Mesendoderm (in vitro differentiated cells): ENCODE measurements around the gene PITX2.

Experiments
- DNase-seq: peaks from one replicate; pipeline ENCODE4 v3.0.0; 2013
- H2AK5ac ChIP-seq: 2 replicates; pipeline ENCODE4 v1.6.1; 2013; ENCODE audit warnings: low read length, inconsistent platforms
- H2BK120ac ChIP-seq: 2 replicates; pipeline ENCODE4 v1.6.1; 2013; ENCODE audit warnings: low read depth, mild to moderate bottlenecking, low read length, moderate library complexity, mixed read lengths
- H2BK15ac ChIP-seq: replicated peaks from 2 replicates; pipeline ENCODE4 v1.6.1; 2013; ENCODE audit warnings: low read depth, mild to moderate bottlenecking, moderate library complexity
- H2BK5ac ChIP-seq: 2 replicates; pipeline ENCODE4 v1.6.1; 2013; ENCODE audit warnings: low read length, inconsistent platforms
- H3K18ac ChIP-seq: 2 replicates; pipeline ENCODE4 v1.6.1; 2013; ENCODE audit warnings: mild to moderate bottlenecking, low read length, mixed read lengths
- H3K23ac ChIP-seq: one replicate; pipeline ENCODE4 v1.6.1; 2013; ENCODE audit warnings: low read length
- H3K27ac ChIP-seq: 2 replicates; pipeline ENCODE4 v1.5.1; 2013; ENCODE audit warnings: low read depth, mild to moderate bottlenecking, inconsistent platforms, low read length, moderate library complexity
- H3K27me3 ChIP-seq: 2 replicates; pipeline ENCODE4 v1.6.1; 2013; ENCODE audit warnings: low read length, control low read depth, mild to moderate bottlenecking, inconsistent platforms; ENCODE audit not compliant: insufficient read depth, poor library complexity
- H3K36me3 ChIP-seq: 2 replicates; pipeline ENCODE4 v1.6.1; 2013; ENCODE audit warnings: low read length, inconsistent platforms; ENCODE audit not compliant: control insufficient read depth, insufficient read depth
- H3K4ac ChIP-seq: one replicate; pipeline ENCODE4 v1.6.1; 2013; ENCODE audit warnings: low read depth, mild to moderate bottlenecking, low read length, moderate library complexity
- H3K4me1 ChIP-seq: 2 replicates; pipeline ENCODE4 v1.6.1; 2013; ENCODE audit warnings: low read depth, low read length, inconsistent platforms; ENCODE audit not compliant: control insufficient read depth
- H3K4me2 ChIP-seq: 2 replicates; pipeline ENCODE4 v1.6.1; 2013; ENCODE audit warnings: low read length
- H3K4me3 ChIP-seq: 2 replicates; pipeline ENCODE4 v1.5.1; 2013; ENCODE audit warnings: mild to moderate bottlenecking, low read length
- H3K56ac ChIP-seq: one replicate; pipeline ENCODE4 v1.6.1; 2013; ENCODE audit warnings: low read length
- H3K79me1 ChIP-seq: 2 replicates; pipeline ENCODE4 v1.6.1; 2013; ENCODE audit warnings: low read length, inconsistent platforms
- H3K79me2 ChIP-seq: 2 replicates; pipeline ENCODE4 v1.6.1; 2013; ENCODE audit warnings: mild to moderate bottlenecking, low read length; ENCODE audit not compliant: control insufficient read depth, insufficient read depth
- H3K9ac ChIP-seq: 2 replicates; pipeline ENCODE4 v1.6.1; 2013; ENCODE audit warnings: low read length, inconsistent platforms
- H4K5ac ChIP-seq: one replicate; pipeline ENCODE4 v1.6.1; 2013; ENCODE audit warnings: low read length
- H4K8ac ChIP-seq: one replicate; pipeline ENCODE4 v1.6.1; 2013; ENCODE audit warnings: low read depth, mild to moderate bottlenecking, control low read depth, low read length, moderate library complexity
- WGBS: extraction: QIAGEN DNeasy Blood & Tissue Kit; methylation state at CpG from one replicate; pipeline ENCODE4 v1.1.7; 2013; ENCODE audit warnings: low lambda C conversion rate, missing lambda C conversion rate; ENCODE audit not compliant: insufficient coverage; ENCODE audit errors: extremely low coverage; 5-methylcytosine and 5-hydroxymethylcytosine counted together

The PITX2 gene

GRCh38 chr4:110616238-110617074 is 6.4 kb downstream of the PITX2 start:
- WGBS: no CpG with 5 or more reads among the region's 17 CpGs
- DNase-seq: no peak
- H3K56ac ChIP-seq: peak overlapping the region; percentile 99
- peak overlapping the region; percentile 87 for H3K4me3 ChIP-seq
- peak overlapping the region; percentile 41 for H3K4me2 ChIP-seq
- H3K27ac ChIP-seq: peak overlapping the region; percentile 92
- no peak overlapping the region for H2BK15ac ChIP-seq
- peak overlapping the region; percentile 74 for H4K5ac ChIP-seq
- peak overlapping the region; percentile 89 for H2BK120ac ChIP-seq
- peaks cover 75% of the 10 kb centered on the region for H3K79me2 ChIP-seq
- peaks cover 2% of the 10 kb centered on the region for H3K4me1 ChIP-seq
- peak overlapping the region; percentile 55 for H2AK5ac ChIP-seq
- H3K27me3 ChIP-seq: no peaks in the 10 kb centered on the region
- no peaks in the 10 kb centered on the region for H3K36me3 ChIP-seq
- H3K9ac ChIP-seq: peak overlapping the region; percentile 84
- no peak overlapping the region for H4K8ac ChIP-seq
- no peaks in the 10 kb centered on the region for H3K79me1 ChIP-seq
- H3K23ac ChIP-seq: no peak overlapping the region
- peak overlapping the region; percentile 99 for H3K18ac ChIP-seq
- peak overlapping the region; percentile 91 for H3K4ac ChIP-seq
- peak overlapping the region; percentile 94 for H2BK5ac ChIP-seq

DNA sequence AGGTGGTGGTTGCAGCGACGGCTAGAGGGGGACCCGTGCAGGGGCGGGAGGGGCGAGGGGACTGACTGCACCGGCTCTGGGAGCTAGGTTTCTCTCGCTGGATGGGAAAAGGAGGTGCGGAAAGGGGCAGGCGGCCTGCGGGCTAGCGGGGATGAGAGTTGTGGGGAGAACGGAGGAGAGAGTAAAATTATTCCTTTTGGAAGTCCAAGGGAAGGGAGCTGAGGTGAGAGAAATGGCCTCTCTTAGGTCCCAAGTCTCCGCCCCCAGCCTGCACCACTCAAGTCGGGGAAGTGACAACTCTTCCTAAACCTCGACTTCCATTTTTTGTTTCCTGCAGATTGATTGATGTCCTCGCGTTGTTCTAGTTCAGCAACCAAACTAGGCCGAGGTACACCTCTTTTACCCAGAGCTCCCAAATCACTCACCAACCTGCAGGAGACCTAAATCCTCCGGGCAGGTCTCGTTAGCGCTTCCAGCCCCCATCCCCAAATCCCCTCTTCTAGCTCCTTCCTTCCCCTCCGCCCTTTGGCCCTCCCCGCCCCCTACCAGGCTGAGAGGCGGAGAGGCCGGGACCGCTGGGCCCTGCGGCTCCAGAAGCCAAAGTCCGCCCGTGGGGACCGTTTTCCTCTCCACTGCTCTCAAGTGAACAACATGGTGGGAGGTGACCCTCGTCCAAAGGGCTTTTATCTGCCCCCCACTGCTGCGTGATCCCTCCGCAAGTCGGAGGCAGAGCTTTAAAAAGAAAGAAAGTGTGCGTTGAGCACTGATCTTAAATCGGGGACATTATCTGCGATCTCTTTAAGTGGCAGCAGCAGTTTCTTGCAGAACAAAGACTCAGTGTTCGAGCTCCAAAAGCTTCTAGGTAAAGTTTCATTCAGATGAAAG is 7.3 kb downstream of the PITX2 start:
- Histone ChIP-seq H3K56ac (peak overlapping the region; percentile 99), H3K4ac (peak overlapping the region; percentile 97), H4K5ac (peak overlapping the region; percentile 13), H2BK120ac (peak overlapping the region; percentile 99), H3K4me2 (peak overlapping the region; percentile 53), H2BK15ac (no peak overlapping the region), H3K27ac (peak overlapping the region; percentile 92), H3K18ac (peak overlapping the region; percentile 99), H3K36me3 (no peaks in the 10 kb centered on the region), H3K79me2 (peaks cover 75% of the 10 kb centered on the region), H3K23ac (peak overlapping the region; percentile 53), H4K8ac (peak overlapping the region; percentile 84), H2BK5ac (peak overlapping the region; percentile 94), H2AK5ac (no peak overlapping the region), H3K4me1 (peaks cover 4% of the 10 kb centered on the region), H3K9ac (peak overlapping the region; percentile 84), H3K4me3 (peak overlapping the region; percentile 87), H3K79me1 (no peaks in the 10 kb centered on the region), H3K27me3 (no peaks in the 10 kb centered on the region)
- no CpG with 5 or more reads among the region's 38 CpGs for WGBS
- peak; percentile 95 for DNase-seq

DNA sequence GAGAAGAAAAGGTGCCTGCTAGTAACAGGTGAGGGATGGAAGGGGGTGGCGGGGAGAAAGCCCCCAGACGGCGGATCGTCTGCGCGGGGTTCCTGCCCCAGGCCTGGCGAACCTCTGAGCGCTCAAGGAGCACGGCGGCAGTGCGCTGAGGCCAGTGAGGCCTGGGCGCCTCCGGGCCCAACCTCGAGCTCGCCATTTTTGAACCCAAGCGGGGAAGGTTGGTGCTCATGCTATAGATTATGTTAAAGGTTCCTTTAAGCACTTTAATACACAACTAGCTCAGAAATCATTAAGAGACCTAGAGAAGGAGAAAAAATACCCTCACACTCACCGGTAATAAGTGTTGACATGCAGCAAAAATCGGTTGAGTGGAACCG is 7.9 kb downstream of the PITX2 start:
- Histone ChIP-seq H3K4ac (peak overlapping the region; percentile 97), H3K18ac (peak overlapping the region; percentile 99), H2BK15ac (no peak overlapping the region), H2AK5ac (peak overlapping the region; percentile 61), H3K23ac (no peak overlapping the region), H3K79me2 (peaks cover 74% of the 10 kb centered on the region), H3K4me1 (peaks cover 8% of the 10 kb centered on the region), H4K5ac (no peak overlapping the region), H3K4me2 (peak overlapping the region; percentile 53), H3K36me3 (no peaks in the 10 kb centered on the region), H2BK5ac (peak overlapping the region; percentile 94), H3K27me3 (no peaks in the 10 kb centered on the region), H2BK120ac (peak overlapping the region; percentile 99), H3K9ac (peak overlapping the region; percentile 84), H3K56ac (peak overlapping the region; percentile 99), H3K27ac (peak overlapping the region; percentile 92), H3K4me3 (peak overlapping the region; percentile 87), H4K8ac (peak overlapping the region; percentile 84), H3K79me1 (peaks cover 3% of the 10 kb centered on the region)
- DNase-seq: peak; percentile 72
- no CpG with 5 or more reads among the region's 19 CpGs for WGBS

DNA sequence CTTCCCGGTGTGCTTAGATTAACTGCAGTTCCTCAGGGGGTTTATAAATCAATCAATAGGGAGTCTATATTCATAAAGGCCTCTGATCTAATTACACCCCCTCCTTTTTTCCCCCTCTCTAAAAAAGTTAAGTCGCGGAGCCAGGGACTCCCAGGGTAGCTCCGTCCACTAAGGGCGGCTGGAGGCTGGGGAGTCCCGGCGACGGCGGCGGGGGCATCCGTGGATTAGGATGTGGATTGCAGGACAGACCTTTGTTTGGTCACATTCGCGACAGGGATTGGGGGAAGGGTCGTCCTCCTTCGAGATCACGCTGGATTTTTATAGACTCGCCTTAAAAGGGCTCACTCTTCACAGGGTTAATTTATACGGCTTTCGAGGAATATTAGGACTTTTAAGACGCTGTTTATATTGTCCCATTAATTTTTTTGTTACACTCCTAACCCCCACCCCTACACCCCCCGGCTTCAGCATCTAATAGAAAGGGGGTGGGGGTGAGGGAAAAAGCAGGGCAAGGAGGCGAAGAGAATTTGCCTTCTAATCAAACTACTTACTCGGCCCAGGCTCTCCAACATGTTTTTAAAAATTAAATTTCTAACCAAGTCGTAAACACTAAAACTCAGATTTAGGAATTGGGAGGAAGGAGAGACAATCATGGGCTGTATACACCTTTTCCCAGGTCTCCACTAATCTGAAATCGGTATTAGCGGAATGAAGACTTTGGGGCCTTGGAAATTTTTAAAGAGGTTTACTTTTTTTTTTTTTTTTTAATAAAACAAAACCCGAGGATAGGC is 8.5 kb downstream of the PITX2 start:
- H2BK15ac ChIP-seq: no peak overlapping the region
- H3K36me3 ChIP-seq: peaks cover 3% of the 10 kb centered on the region
- peak overlapping the region; percentile 92 for H3K27ac ChIP-seq
- H3K79me1 ChIP-seq: peaks cover 8% of the 10 kb centered on the region
- peaks cover 13% of the 10 kb centered on the region for H3K4me1 ChIP-seq
- peak overlapping the region; percentile 94 for H2BK5ac ChIP-seq
- H3K4ac ChIP-seq: peak overlapping the region; percentile 97
- peak overlapping the region; percentile 99 for H3K56ac ChIP-seq
- peak overlapping the region; percentile 87 for H3K4me3 ChIP-seq
- H4K5ac ChIP-seq: peak overlapping the region; percentile 2
- DNase-seq: peak; percentile 98
- peak overlapping the region; percentile 79 for H2BK120ac ChIP-seq
- H2AK5ac ChIP-seq: no peak overlapping the region
- peak overlapping the region; percentile 84 for H4K8ac ChIP-seq
- no peaks in the 10 kb centered on the region for H3K27me3 ChIP-seq
- H3K4me2 ChIP-seq: peak overlapping the region; percentile 26
- H3K79me2 ChIP-seq: peaks cover 75% of the 10 kb centered on the region
- H3K9ac ChIP-seq: peak overlapping the region; percentile 84
- peak overlapping the region; percentile 99 for H3K18ac ChIP-seq
- H3K23ac ChIP-seq: no peak overlapping the region
- no CpG with 5 or more reads among the region's 27 CpGs for WGBS

GRCh38 chr4:110613745-110614144 is 9.1 kb downstream of the PITX2 start:
- no peaks in the 10 kb centered on the region for H3K27me3 ChIP-seq
- DNase-seq: peak; percentile 68
- no peak overlapping the region for H2BK5ac ChIP-seq
- H4K8ac ChIP-seq: no peak overlapping the region
- peaks cover 8% of the 10 kb centered on the region for H3K79me1 ChIP-seq
- WGBS: no CpG with 5 or more reads among the region's 3 CpGs
- H3K27ac ChIP-seq: peak overlapping the region; percentile 92
- H3K9ac ChIP-seq: peak overlapping the region; percentile 84
- H2BK120ac ChIP-seq: no peak overlapping the region
- H3K18ac ChIP-seq: no peak overlapping the region
- peak overlapping the region; percentile 99 for H3K56ac ChIP-seq
- H3K79me2 ChIP-seq: peaks cover 75% of the 10 kb centered on the region
- H4K5ac ChIP-seq: no peak overlapping the region
- peak overlapping the region; percentile 47 for H3K4me3 ChIP-seq
- peaks cover 18% of the 10 kb centered on the region for H3K4me1 ChIP-seq
- H2AK5ac ChIP-seq: no peak overlapping the region
- H2BK15ac ChIP-seq: no peak overlapping the region
- H3K4me2 ChIP-seq: no peak overlapping the region
- H3K4ac ChIP-seq: no peak overlapping the region
- no peak overlapping the region for H3K23ac ChIP-seq
- H3K36me3 ChIP-seq: peaks cover 3% of the 10 kb centered on the region
